GM21529 (cell line): ENCODE results near the gene DCAF6.
A peak's percentile ranks its signal among the peaks of the same experiment; 100 is the strongest.
"Not testable (repeated sequence)": the region's sequence is repeated elsewhere in the genome, so short reads cannot be mapped to it uniquely, and the experiment has no call there.

Experiments
- ATAC-seq: cut with Tn5 transposase; IDR thresholded peaks from one replicate; pipeline ENCODE4 v1.9.1; 2021; ENCODE audit not compliant: unreplicated experiment

DCAF6 gene, protein sequence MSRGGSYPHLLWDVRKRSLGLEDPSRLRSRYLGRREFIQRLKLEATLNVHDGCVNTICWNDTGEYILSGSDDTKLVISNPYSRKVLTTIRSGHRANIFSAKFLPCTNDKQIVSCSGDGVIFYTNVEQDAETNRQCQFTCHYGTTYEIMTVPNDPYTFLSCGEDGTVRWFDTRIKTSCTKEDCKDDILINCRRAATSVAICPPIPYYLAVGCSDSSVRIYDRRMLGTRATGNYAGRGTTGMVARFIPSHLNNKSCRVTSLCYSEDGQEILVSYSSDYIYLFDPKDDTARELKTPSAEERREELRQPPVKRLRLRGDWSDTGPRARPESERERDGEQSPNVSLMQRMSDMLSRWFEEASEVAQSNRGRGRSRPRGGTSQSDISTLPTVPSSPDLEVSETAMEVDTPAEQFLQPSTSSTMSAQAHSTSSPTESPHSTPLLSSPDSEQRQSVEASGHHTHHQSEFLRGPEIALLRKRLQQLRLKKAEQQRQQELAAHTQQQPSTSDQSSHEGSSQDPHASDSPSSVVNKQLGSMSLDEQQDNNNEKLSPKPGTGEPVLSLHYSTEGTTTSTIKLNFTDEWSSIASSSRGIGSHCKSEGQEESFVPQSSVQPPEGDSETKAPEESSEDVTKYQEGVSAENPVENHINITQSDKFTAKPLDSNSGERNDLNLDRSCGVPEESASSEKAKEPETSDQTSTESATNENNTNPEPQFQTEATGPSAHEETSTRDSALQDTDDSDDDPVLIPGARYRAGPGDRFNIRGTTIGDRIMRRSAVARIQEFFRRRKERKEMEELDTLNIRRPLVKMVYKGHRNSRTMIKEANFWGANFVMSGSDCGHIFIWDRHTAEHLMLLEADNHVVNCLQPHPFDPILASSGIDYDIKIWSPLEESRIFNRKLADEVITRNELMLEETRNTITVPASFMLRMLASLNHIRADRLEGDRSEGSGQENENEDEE

DNA sequence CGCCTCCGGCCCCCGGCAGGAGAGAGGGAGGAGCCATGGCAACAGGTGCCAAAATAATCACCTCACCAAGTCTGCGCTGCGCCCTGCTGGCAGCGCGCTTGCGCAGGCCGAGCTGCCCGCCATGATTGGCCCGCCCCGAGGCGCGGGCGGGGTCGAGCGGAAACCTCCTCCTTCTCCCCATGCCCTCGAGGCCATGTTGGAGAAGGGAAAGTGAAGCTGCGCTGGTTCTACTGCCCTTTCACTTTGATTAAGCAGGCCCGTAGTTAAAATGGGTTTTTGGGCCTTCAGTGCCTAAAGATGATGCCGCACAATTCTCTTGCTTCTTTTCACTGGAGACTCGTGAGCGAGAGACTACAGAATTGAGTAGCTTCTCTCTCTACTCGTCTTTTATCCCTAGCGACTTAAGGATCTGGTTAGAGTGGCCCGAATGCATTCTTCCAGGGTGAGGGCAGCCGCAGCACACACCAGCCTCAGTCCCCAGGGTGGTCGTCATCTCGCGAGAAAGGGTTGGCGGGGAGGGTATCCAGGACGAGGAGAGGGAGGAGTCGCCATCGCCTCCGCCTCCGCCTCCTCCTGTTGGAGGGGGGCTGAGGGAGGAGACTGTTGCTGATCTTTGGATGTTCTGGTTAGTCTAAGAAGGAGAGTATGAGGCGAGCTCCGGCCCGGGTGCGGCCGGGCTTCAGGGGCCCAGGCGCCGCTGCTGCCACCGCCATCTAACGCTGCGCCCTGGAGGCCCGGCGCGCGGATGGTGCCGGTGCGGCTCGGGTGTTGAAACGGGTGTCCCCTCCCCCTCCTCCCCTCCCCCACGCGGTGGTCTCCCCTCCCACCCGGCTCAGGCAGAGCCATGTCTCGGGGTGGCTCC is at the start of gene DCAF6:
TSS of gene DCAF6 (plus strand) at position 616 of the 862 bp plus-strand sequence. CDS start at position 845, 229 bp downstream.
- peak; percentile 74 for ATAC-seq

DNA sequence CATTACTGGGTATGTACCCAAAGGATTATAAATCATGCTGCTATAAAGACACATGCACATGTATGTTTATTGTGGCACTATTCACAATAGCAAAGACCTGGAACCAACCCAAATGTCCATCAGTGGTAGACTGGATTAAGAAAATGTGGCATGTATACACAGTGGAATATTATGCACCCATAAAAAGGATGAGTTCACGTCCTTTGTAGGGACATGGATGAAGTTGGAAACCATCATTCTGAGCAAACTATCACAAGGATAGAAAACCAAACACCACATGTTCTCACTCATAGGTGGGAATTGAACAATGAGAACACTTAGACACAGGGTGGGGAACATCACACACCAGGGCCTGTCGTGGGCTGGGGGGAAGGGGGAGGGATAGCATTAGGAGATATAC is 49.3 kb upstream of the DCAF6 start:
- not testable (repeated sequence) for ATAC-seq

DNA sequence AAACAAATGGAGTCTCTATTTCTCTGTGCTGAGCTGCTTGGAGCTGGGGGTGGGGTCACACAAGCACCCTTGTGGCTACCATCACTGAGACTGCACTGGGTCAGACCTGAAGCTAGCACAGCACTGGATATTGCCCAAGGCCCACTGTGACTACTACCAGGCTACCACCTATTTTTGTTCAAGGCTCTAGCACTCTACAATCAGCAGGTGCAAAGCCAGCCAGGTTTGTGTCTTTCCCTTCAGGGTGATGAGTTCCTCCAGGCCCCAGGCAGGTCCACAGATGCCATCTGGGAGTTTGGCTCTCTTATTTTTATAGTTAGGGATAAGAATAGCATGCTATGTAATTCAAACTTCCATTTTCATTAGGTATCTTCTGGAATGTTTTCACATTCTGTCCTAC is 46.1 kb upstream of the DCAF6 start:
- no peak for ATAC-seq

DNA sequence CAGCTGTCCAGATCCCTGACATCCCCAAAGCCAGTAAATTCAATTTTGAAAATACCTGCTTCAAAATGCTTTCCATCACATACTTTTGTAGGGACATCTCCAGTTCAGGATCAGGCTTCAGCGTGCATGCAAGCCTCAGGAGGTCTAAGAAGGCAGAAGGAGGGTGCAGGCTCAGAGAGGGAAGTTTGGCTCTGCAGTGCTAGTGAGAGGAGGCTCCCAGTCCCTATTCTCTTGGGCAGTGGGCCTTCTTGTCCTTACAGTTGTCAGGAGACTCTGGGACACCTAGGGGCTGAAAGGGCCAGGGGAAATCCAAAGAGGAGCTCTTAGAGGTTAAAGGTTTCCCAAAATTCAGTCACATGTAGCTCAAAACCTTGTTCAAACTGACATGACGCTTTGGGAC is 42.7 kb upstream of the DCAF6 start:
- ATAC-seq: no peak

DNA sequence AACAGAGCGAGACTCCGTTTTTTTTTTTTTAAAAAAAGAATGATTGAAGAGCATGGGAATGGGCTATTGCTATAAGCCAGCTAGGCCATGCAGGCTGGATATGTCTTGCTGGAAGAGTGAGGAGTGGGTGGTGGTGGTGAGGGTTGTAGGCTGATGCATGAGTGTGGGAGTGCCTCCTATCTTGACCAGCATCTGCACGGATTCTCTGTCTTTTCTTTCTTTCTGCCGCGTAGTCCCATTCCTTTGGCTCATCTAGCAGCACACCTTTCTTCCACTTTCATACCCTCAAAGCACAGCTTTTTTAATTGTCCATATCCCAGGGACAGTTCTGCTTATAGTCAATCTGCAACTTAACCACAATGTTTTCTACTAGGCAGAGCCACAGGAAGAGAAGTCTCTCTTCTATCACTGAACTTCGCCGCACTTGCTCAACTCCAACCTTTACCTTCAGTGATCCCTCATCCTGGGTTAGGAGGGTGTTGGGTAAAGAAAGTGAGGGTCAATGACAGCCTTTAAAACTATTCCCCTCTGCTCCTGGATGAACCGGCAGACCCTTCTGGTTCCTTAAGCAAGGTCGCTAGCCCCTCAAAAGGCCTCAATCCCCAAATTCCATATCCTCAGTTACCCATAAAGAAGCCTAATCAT is 37.8 kb upstream of the DCAF6 start:
- ATAC-seq: no peak

DNA sequence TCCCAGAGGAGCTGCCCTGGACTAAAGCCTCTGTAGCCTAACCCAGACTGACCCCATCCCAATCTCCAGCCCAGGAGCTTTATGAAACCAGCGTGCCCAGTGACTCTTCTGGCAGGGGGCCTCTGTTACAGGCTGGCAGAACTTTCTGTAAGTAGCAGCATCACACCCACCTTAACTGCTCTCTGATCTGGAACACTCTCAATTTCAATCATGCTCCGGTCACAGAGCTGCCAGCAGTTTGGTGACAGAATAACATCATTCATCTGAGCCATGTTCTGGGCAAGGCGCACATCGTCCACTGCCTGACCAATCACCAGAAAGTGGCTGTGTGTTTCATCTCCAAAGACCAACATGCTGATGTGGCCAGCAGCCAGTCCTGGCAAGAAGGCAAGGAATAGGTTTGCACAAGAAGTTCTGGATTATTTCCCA is 37.2 kb upstream of the DCAF6 start:
- ATAC-seq: peak; percentile 94

GRCh38 chr1:167900907-167901306 is 35.6 kb upstream of the DCAF6 start:
- no peak for ATAC-seq

DNA sequence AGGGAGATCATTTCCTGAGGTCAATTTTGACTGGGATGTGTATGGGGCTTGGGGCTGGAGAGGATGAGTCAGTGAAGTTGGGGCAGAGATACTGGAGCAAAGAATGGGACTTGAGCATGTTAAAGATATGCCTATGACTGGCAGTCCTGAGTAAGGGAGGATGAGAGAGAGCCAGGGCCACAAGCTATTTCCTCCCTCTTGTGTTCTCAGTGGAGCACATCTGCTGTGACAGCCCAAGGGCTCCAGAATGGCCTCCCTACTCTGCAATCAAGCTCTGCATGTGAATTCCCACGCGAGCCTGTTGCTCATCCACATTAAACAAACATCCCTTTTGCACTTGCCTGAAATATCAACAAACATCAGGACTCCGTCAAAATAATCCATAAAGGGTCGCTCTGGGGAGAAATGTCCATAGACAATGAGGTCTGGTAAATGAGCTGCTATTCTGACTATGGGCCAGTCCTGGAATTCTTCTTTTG is 31.8 kb upstream of the DCAF6 start:
- no peak for ATAC-seq

- no peak for ATAC-seq
Observed at GRCh38 chr1:167905182-167905581, 31.3 kb upstream of the DCAF6 start.

DNA sequence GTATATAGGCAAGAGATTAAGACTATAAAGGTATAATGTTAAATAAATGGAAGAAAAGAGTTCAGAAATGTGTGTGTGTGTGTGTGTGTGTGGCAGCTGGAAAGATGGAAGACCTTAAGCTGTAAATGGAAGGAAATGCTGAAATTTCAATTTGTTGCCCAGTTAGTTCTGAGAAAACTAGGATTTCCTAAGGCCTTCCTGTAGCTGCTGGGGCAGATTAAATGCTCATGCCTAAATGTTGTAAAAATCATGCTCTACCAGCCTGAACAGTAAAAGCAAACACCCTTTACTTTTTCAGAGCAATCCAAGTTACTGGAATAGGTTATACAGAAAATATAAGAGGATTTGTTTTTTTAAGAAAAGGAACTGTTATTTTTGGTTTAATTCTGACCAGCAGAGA is 30.8 kb upstream of the DCAF6 start:
- ATAC-seq: no peak

DNA sequence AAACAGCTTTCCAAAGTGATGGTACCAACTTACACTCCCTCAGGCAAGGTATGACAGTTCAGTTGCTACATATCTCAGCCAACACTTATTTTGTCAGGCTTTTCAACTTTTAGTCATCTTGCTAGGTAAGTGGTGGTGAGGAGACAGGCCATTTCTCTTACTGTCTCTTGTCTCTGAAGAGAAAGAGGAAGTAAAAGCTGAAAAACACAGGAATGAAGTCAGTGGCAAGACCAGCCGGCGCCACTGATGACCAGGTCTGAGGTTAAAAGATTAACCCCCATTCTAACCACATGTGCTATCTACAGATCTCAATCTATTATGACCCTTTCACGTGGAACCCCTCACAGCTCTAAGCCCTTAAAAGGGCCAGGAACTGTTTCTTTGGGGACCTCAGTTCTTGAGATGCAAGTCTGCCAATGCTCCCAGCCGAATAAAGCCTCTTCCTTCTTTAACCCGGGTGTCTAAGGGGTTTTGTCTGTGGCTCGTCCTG is 26.7 kb upstream of the DCAF6 start:
- ATAC-seq: no peak

DNA sequence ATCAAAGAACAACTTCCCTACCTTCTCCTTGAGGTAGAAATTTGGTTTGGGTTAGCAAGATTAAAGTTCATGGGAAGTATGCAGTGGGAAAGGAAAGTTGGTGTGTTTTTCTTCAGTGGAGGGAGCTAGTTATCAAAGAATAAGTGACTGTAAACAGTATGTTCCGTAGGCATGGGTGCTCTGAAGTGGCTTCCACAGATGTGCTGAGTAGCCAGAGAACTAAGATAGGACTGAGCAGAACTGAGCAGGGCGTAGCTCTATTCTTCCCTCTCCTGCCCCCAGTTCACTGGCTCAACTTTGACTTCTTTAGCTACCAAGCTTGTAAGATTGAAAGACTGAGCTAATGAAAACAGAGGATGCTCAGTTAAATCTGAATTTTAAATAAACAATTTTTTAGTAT is 26.0 kb upstream of the DCAF6 start:
- ATAC-seq: no peak

DNA sequence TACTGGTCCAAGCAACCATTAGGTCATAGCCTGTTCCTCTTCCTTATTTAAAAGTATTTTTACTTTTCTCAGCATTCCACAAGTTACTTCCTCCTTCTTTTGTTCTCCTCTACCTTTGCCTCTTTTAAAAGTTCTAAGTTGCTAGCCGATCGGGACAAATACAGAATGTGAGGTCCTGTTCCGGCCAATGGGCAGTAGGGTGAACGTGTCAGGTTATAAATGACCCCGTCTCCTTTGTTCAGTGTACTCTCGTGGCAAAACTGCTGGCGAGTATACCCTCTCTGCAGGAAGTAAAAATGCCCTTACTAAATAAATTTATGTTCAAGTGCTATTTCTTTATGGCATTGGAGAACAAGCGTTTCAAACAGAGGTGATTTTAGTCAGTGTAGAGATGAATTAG is 25.1 kb upstream of the DCAF6 start:
- ATAC-seq: no peak

- no peak for ATAC-seq
Observed at GRCh38 chr1:167912294-167912693, 24.2 kb upstream of the DCAF6 start.

DNA sequence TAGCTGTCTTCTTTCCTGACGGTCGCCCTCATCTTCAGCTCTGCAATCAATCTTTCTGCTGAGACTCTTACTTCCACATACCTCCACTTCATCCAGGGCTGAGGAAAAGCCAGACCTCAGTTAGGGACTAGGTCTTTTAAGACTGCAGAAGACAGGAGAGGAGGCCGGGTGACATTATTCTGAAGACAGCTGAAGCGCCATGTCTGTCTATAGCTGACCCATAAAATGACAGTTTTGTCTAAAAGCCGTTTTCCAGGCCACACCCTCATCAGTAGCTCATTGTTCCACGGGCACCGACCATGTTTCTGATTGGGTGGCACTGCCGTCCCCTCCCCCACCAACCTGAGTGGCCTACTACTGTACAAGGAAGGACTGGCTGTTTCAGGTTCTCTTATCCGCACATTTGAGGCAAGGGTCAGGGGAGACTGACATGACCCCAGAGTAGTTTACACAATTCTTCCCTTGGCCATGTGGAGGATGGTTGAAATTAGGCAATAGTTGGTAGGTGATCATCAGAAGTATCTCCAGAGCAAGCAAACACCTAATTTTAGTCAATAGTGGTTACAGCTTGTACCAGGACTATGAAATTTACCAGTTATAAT is 22.5 kb upstream of the DCAF6 start, which contains the start of gene ADCY10:
TSS of gene ADCY10 (minus strand) at position 240 of the 602 bp plus-strand sequence. CDS start 8,994 bp downstream, outside the sequence.
- no peak for ATAC-seq

GRCh38 chr1:167915569-167915968 is 20.9 kb upstream of the DCAF6 start:
- no peak for ATAC-seq

DNA sequence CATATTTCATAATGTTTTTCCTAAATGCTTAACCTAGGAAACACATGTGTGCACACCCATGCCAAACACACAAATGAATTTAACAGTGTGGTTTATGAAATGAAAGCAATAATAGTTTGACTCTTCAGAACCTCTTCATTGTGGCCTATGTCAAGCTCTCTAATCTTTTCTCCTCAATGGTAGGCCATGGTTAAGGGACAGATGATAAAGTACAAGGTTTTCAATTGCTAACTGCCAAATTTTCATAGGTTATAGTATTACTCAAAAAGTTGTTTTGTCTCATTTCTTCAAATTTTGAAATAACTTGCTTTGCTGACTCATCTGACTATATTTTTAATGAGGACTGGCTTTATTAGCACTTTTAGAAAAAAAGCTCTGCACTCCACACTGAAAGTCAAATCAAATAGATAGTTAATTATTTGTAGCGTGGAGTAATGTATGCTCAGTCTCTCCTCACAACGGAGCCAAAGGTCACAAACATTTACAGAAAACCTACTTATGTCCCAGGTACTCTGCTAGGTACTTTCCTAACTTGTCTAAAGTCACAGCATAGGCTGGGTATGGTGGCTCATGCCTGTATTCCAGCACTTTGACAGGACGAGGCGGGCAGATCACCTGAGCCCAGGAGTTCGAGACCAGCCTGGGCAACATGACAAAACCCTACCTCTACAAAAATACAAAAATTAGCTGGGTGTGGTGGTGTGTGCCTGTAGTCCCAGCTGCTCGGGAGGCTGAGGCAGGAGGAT is 19.5 kb upstream of the DCAF6 start:
- no peak for ATAC-seq

DNA sequence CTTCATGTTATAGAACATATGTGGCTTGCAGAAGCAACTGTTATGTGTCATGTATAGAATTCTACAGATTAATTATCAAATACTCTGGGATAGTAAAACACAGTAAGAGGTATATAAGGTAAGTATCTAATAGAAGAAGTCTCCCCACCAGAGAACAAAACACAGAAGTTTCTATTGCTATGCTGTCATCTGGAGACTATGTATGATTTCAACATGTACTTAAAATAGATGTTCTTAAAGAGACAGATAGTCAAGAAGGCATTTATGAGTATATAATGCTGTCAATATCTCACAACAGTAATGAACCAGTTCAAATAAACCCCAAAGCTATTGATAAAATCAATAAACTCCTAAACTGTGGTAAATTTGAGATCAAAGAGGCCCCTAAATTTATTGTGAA is 14.5 kb upstream of the DCAF6 start:
- no peak for ATAC-seq

- no peak for ATAC-seq
Observed at GRCh38 chr1:167922611-167923074, 13.8 kb upstream of the DCAF6 start.
